ENCODE measurements around the gene SLC6A18.

Gene SLC6A18

GRCh38 chr5:1252681-1253080, 27.5 kb downstream of the SLC6A18 start:
- H3K4me3 ChIP-seq (ENCODE audit: control insufficient read depth, low read depth, low read length): no peak overlapping the region
- DNase-seq (ENCODE audit: low read depth): no peak
- TF ChIP-seq CTCF (IDR thresholded peaks at IDR 0.05; ENCODE audit: control insufficient read depth, insufficient read depth, low read depth, low read length, missing control alignments): no peak

GRCh38 chr5:1253456-1254105, 28.4 kb downstream of the SLC6A18 start:
- H3K4me3 ChIP-seq (ENCODE audit: control insufficient read depth, low read depth, low read length): no peak overlapping the region
- TF ChIP-seq CTCF (IDR thresholded peaks at IDR 0.05; ENCODE audit: control insufficient read depth, insufficient read depth, low read depth, low read length, missing control alignments): no peak
- no peak for DNase-seq (ENCODE audit: low read depth)

- no peak for TF ChIP-seq CTCF (IDR thresholded peaks at IDR 0.05; ENCODE audit: control insufficient read depth, insufficient read depth, low read depth, low read length, missing control alignments)
- H3K4me3 ChIP-seq (ENCODE audit: control insufficient read depth, low read depth, low read length): no peak overlapping the region
- no peak for DNase-seq (ENCODE audit: low read depth)
These were observed 29.0 kb downstream of the SLC6A18 start for GRCh38 chr5:1254196-1254595.

GRCh38 chr5:1255081-1255561, 29.9 kb downstream of the SLC6A18 start:
- H3K4me3 ChIP-seq (ENCODE audit: control insufficient read depth, low read depth, low read length): no peak overlapping the region
- no peak for TF ChIP-seq CTCF (IDR thresholded peaks at IDR 0.05; ENCODE audit: control insufficient read depth, insufficient read depth, low read depth, low read length, missing control alignments)
- DNase-seq (ENCODE audit: low read depth): no peak

GRCh38 chr5:1256776-1257175, 31.6 kb downstream of the SLC6A18 start:
- no peak overlapping the region for H3K4me3 ChIP-seq (ENCODE audit: control insufficient read depth, low read depth, low read length)
- no peak for TF ChIP-seq CTCF (IDR thresholded peaks at IDR 0.05; ENCODE audit: control insufficient read depth, insufficient read depth, low read depth, low read length, missing control alignments)
- no peak for DNase-seq (ENCODE audit: low read depth)

- TF ChIP-seq CTCF (IDR thresholded peaks at IDR 0.05; ENCODE audit: control insufficient read depth, insufficient read depth, low read depth, low read length, missing control alignments): no peak
- no peak overlapping the region for H3K4me3 ChIP-seq (ENCODE audit: control insufficient read depth, low read depth, low read length)
- DNase-seq (ENCODE audit: low read depth): no peak
These were observed 32.2 kb downstream of the SLC6A18 start for GRCh38 chr5:1257363-1257762.
